HepG2 (cell line): Measurements from ENCODE around the gene KCNQ2. TPM values are rescaled to one million over a fixed set of nuclear protein-coding genes. Genes with fewer than 3 reads are reported as not detected.

Experiments used
- ATAD3A ChIP-seq: sonication (generic); formaldehyde crosslinking; IDR thresholded peaks from 2 replicates; pipeline ENCODE4 v1.4.0; 2020; ENCODE audit warnings: missing genetic modification reagents
- CEBPB ChIP-seq: IDR thresholded peaks from 2 replicates; pipeline ENCODE4 v1.6.1; 2011; ENCODE audit warnings: low read depth, low read length, improper control_type of control experiment, borderline replicate concordance
- DNMT1 ChIP-seq: sonication (generic); formaldehyde crosslinking; IDR thresholded peaks from 2 replicates; pipeline ENCODE4 v1.5.1; 2020; ENCODE audit warnings: mild to moderate bottlenecking, missing genetic modification reagents
- HES4 ChIP-seq: sonication (generic); formaldehyde crosslinking; IDR thresholded peaks from 2 replicates; pipeline ENCODE4 v1.9.0; 2021; ENCODE audit warnings: mild to moderate bottlenecking, missing genetic modification reagents, borderline replicate concordance
- HNRNPLL ChIP-seq: fragments of 200-400 bp; formaldehyde crosslinking; IDR thresholded peaks from 2 replicates; pipeline ENCODE4 v1.6.1; 2017; ENCODE audit warnings: mild to moderate bottlenecking, low read depth, low read length; ENCODE audit not compliant: poor library complexity, severe bottlenecking
- MXI1 ChIP-seq: IDR thresholded peaks from 3 replicates; pipeline ENCODE4 v1.6.1; 2012; ENCODE audit warnings: low read depth, low read length, inconsistent platforms, borderline replicate concordance
- NFIC ChIP-seq: IDR thresholded peaks from 2 replicates; pipeline ENCODE4 v1.6.1; 2012; ENCODE audit warnings: mild to moderate bottlenecking, low read length, inconsistent platforms
- PCBP1 ChIP-seq: fragments of 200-400 bp; formaldehyde crosslinking; IDR thresholded peaks from 2 replicates; pipeline ENCODE4 v1.6.1; 2017; ENCODE audit warnings: mild to moderate bottlenecking, low read depth, low read length, borderline replicate concordance
- POGZ ChIP-seq: sonication (generic); formaldehyde crosslinking; IDR thresholded peaks from 2 replicates; pipeline ENCODE4 v1.4.0; 2020; ENCODE audit warnings: mild to moderate bottlenecking, missing genetic modification reagents
- POLR2A ChIP-seq, 2 experiments: IDR thresholded peaks; 2 replicates each; pipeline ENCODE4 v1.6.1; 2011; ENCODE audit warnings: low read depth in 2 of 2, low read length in 2 of 2, mild to moderate bottlenecking in 1 of 2, moderate library complexity in 1 of 2; ENCODE audit not compliant: insufficient read depth in 1 of 2
- PPARG ChIP-seq: conservative IDR thresholded peaks from 2 replicates; pipeline ENCODE4 v1.6.1; 2016; ENCODE audit warnings: missing biosample characterization, missing genetic modification reagents
- RCOR2 ChIP-seq: IDR thresholded peaks from 2 replicates; pipeline ENCODE4 v1.6.1; 2016; ENCODE audit warnings: missing biosample characterization, missing genetic modification reagents
- SOX6 ChIP-seq, 2 experiments: fragments of 450-650 bp in 1 of 2; sonication (generic) in 1 of 2; formaldehyde crosslinking in 1 of 2; IDR thresholded peaks; 2 replicates each; pipeline versions ENCODE4 v1.4.0 to v1.6.1; 2017 to 2020; ENCODE audit warnings: antibody characterized with exemption in 1 of 2, mild to moderate bottlenecking in 1 of 2, missing genetic modification reagents in 1 of 2
- TBL1XR1 ChIP-seq: fragments of 150-350 bp; IDR thresholded peaks from 2 replicates; pipeline ENCODE4 v1.6.1; 2014; ENCODE audit warnings: borderline replicate concordance, low read length; ENCODE audit not compliant: partially characterized antibody
- ZMAT3 ChIP-seq: sonication (generic); formaldehyde crosslinking; conservative IDR thresholded peaks from 2 replicates; pipeline ENCODE4 v1.7.0; 2021; ENCODE audit warnings: missing genetic modification reagents
- ZNF253 ChIP-seq: sonication (generic); formaldehyde crosslinking; IDR thresholded peaks from 2 replicates; pipeline ENCODE4 v1.8.0; 2022; ENCODE audit warnings: mild to moderate bottlenecking, missing genetic modification reagents, borderline replicate concordance
- ZNF441 ChIP-seq: sonication (generic); formaldehyde crosslinking; IDR thresholded peaks from 2 replicates; pipeline ENCODE4 v1.7.0; 2021; ENCODE audit warnings: missing genetic modification reagents, borderline replicate concordance
- ZNF615 ChIP-seq: sonication (generic); formaldehyde crosslinking; IDR thresholded peaks from 2 replicates; pipeline ENCODE4 v1.5.0; 2020; ENCODE audit warnings: mild to moderate bottlenecking, missing genetic modification reagents, borderline replicate concordance
- ZNF768 ChIP-seq: sonication (generic); formaldehyde crosslinking; IDR thresholded peaks from 2 replicates; pipeline ENCODE4 v1.4.0; 2020; ENCODE audit warnings: missing genetic modification reagents
- polyA plus RNA-seq, 8 experiments: library from polyadenylated mRNA; depleted of rRNA in 3 of 8; stranded (reverse) in 7 of 8; unstranded in 1 of 8; fragments of >200 nt; fragmentation: Illumina TruSeq in 4 of 8; extraction: Trizol in 4 of 8; gene quantifications; 2 replicates each; pipeline versions ENCODE4 v1.2.1 to v1.2.3, GENCODE V29; 2011 to 2016; ENCODE audit warnings: low read depth in 4 of 8, missing spikeins in 1 of 8, mixed read lengths in 1 of 8; ENCODE audit not compliant: insufficient read depth in 1 of 8
- total RNA-seq, 5 experiments: library from RNA; depleted of rRNA; stranded (reverse); fragments of >200 nt; fragmentation: Illumina TruSeq; extraction: Trizol; gene quantifications; 2 replicates each; pipeline ENCODE4 v1.2.3, GENCODE V29; 2016; ENCODE audit warnings: low read depth in 1 of 5
- TF ChIP-seq, protein P1 (sequence below): sonication (generic); formaldehyde crosslinking; IDR thresholded peaks from 2 replicates; pipeline ENCODE4 v1.4.0; 2020; ENCODE audit warnings: mild to moderate bottlenecking, missing genetic modification reagents
- TF ChIP-seq, protein P2 (sequence below): sonication (generic); formaldehyde crosslinking; IDR thresholded peaks from 2 replicates; pipeline ENCODE4 v1.5.0; 2020; ENCODE audit warnings: mild to moderate bottlenecking, missing genetic modification reagents
- TF ChIP-seq, protein P3 (sequence below): sonication (generic); formaldehyde crosslinking; IDR thresholded peaks from 2 replicates; pipeline ENCODE4 v1.5.1; 2020; ENCODE audit warnings: mild to moderate bottlenecking, missing genetic modification reagents, moderate library complexity
- TF ChIP-seq, protein P4 (sequence below): sonication (generic); formaldehyde crosslinking; IDR thresholded peaks from 2 replicates; pipeline ENCODE4 v1.5.0; 2020; ENCODE audit warnings: mild to moderate bottlenecking, low read depth, missing genetic modification reagents, borderline replicate concordance

Gene KCNQ2
- total and polyA plus RNA-seq, 2 of the 13 experiments (the other 11 are each of a cell fraction or from before 2014, with no cell fraction given) = not detected

DNA sequence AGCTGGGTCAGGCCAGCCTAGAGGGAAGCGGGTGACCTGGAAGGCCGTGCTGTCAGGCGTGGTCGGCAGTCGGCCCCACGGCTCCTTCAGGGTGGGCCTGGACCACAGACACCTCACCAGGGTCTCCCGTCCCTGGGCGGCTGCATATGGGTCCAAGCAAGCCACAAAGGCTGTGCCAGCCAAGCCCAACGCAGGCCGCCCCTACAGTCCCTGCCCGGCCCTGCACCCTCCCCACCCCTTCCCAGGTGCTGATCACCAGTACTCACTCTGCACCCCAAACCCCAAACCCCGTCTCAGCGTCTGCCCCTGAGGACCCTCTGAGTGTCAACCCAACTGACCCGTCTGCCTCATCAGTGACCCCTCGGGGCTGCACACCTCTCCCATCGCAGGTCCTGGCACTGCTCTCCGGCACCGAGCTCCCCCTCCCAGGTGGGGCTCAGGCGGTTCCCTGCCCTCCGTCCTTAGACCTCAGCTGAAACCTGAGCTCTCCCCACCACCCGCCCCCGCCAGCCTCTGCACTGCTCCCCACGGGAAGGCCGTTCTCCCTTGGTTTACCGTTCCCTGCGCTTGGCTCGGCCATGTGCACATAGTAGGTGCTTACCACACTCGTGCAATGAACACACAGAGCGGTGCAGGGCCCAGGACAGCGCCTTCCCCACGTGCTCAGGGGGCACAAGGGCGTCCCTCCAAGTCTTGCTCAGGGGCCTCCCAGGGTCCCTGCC, 46.7 kb upstream of the KCNQ2 start (continued):
- no peak for TF ChIP-seq NFIC
- peak; percentile 69; the same call in 1 of the 2 replicates for TF ChIP-seq PCBP1
- TF ChIP-seq ZMAT3 (CRISPR knock-in tag) = no peak
- no peak for TF ChIP-seq RCOR2 (CRISPR knock-in tag)
- no peak for TF ChIP-seq CEBPB
- no peak for TF ChIP-seq MXI1
- TF ChIP-seq PPARG (CRISPR knock-in tag) = no peak
- TF ChIP-seq SOX6 (IDR thresholded peaks at IDR 0.05) = no peak
- no peak for TF ChIP-seq SOX6 (CRISPR knock-in tag; IDR thresholded peaks at IDR 0.05)
- no peak for TF ChIP-seq POLR2A (IDR thresholded peaks at IDR 0.05; ENCODE audit: insufficient read depth in 1 of 2, low read depth in 2 of 2, low read length in 2 of 2)
- no peak for TF ChIP-seq ZNF441 (CRISPR knock-in tag)
- TF ChIP-seq ZNF768 (CRISPR knock-in tag) = 0 out of 2 replicates have a peak, but pooled peaks have one; percentile 14
- TF ChIP-seq TBL1XR1 = no peak
- no peak for TF ChIP-seq ATAD3A (CRISPR knock-in tag)
- TF ChIP-seq ZNF253 (CRISPR knock-in tag) = no peak
- TF ChIP-seq, protein P1, sequence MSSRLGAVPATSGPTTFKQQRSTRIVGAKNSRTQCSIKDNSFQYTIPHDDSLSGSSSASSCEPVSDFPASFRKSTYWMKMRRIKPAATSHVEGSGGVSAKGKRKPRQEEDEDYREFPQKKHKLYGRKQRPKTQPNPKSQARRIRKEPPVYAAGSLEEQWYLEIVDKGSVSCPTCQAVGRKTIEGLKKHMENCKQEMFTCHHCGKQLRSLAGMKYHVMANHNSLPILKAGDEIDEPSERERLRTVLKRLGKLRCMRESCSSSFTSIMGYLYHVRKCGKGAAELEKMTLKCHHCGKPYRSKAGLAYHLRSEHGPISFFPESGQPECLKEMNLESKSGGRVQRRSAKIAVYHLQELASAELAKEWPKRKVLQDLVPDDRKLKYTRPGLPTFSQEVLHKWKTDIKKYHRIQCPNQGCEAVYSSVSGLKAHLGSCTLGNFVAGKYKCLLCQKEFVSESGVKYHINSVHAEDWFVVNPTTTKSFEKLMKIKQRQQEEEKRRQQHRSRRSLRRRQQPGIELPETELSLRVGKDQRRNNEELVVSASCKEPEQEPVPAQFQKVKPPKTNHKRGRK (CRISPR knock-in tag) = no peak
- TF ChIP-seq, protein P2, sequence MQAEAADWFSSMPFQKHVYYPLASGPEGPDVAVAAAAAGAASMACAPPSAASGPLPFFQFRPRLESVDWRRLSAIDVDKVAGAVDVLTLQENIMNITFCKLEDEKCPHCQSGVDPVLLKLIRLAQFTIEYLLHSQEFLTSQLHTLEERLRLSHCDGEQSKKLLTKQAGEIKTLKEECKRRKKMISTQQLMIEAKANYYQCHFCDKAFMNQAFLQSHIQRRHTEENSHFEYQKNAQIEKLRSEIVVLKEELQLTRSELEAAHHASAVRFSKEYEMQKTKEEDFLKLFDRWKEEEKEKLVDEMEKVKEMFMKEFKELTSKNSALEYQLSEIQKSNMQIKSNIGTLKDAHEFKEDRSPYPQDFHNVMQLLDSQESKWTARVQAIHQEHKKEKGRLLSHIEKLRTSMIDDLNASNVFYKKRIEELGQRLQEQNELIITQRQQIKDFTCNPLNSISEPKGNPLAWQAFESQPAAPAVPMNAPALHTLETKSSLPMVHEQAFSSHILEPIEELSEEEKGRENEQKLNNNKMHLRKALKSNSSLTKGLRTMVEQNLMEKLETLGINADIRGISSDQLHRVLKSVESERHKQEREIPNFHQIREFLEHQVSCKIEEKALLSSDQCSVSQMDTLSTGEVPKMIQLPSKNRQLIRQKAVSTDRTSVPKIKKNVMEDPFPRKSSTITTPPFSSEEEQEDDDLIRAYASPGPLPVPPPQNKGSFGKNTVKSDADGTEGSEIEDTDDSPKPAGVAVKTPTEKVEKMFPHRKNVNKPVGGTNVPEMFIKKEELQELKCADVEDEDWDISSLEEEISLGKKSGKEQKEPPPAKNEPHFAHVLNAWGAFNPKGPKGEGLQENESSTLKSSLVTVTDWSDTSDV (CRISPR knock-in tag) = no peak
- no peak for TF ChIP-seq ZNF615 (CRISPR knock-in tag)
- TF ChIP-seq DNMT1 = 0 out of 2 replicates have a peak, but pooled peaks have one; percentile 13
- TF ChIP-seq HNRNPLL = no peak
- TF ChIP-seq, protein P3, sequence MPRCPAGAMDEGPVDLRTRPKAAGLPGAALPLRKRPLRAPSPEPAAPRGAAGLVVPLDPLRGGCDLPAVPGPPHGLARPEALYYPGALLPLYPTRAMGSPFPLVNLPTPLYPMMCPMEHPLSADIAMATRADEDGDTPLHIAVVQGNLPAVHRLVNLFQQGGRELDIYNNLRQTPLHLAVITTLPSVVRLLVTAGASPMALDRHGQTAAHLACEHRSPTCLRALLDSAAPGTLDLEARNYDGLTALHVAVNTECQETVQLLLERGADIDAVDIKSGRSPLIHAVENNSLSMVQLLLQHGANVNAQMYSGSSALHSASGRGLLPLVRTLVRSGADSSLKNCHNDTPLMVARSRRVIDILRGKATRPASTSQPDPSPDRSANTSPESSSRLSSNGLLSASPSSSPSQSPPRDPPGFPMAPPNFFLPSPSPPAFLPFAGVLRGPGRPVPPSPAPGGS (CRISPR knock-in tag) = 0 out of 2 replicates have a peak, but pooled peaks have one; percentile 35
- TF ChIP-seq HES4 = no peak
- TF ChIP-seq, protein P4, sequence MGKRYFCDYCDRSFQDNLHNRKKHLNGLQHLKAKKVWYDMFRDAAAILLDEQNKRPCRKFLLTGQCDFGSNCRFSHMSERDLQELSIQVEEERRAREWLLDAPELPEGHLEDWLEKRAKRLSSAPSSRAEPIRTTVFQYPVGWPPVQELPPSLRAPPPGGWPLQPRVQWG (CRISPR knock-in tag) = no peak
- no peak for TF ChIP-seq POGZ (CRISPR knock-in tag)
